Fibroblast of upper back skin (primary cell): ENCODE measurements around the gene FCN2.

Experiments used
- DNase-seq: peaks from one replicate; pipeline ENCODE4 v3.0.0-alpha.2; 2013

Gene FCN2

GRCh38 chr9:134880484-134881312, at the start of gene FCN2:
TSS of gene FCN2 (plus strand) at chr9:134880810. CDS start at chr9:134880822, 12 bp downstream.
- no peak for DNase-seq

GRCh38 chr9:134830926-134831720, 49.5 kb upstream of the FCN2 start:
- DNase-seq, result no peak

- no peak for DNase-seq
Measured at GRCh38 chr9:134832471-134832870, 48.1 kb upstream of the FCN2 start.

GRCh38 chr9:134833294-134833880, 47.2 kb upstream of the FCN2 start:
- DNase-seq, result no peak

GRCh38 chr9:134834217-134834956, 46.2 kb upstream of the FCN2 start:
- no peak for DNase-seq

- DNase-seq, result no peak
Measured at GRCh38 chr9:134834957-134835419, 45.6 kb upstream of the FCN2 start.

GRCh38 chr9:134835448-134835847, 45.2 kb upstream of the FCN2 start:
- no peak for DNase-seq

- DNase-seq, result no peak
Measured at GRCh38 chr9:134835987-134836386, 44.6 kb upstream of the FCN2 start.

GRCh38 chr9:134836406-134836970, 44.1 kb upstream of the FCN2 start:
- no peak for DNase-seq

- no peak for DNase-seq
Measured at GRCh38 chr9:134837529-134837928, 43.1 kb upstream of the FCN2 start.

- DNase-seq, result no peak
Measured at GRCh38 chr9:134838651-134839454, 41.8 kb upstream of the FCN2 start.

GRCh38 chr9:134839455-134840125, 41.0 kb upstream of the FCN2 start:
- DNase-seq, result no peak

GRCh38 chr9:134840511-134840910, 40.1 kb upstream of the FCN2 start:
- no peak for DNase-seq

GRCh38 chr9:134841180-134841904, 39.3 kb upstream of the FCN2 start:
- DNase-seq, result no peak

- no peak for DNase-seq
Measured at GRCh38 chr9:134842321-134842720, 38.3 kb upstream of the FCN2 start.

- DNase-seq, result no peak
Measured at GRCh38 chr9:134843740-134844139, 36.9 kb upstream of the FCN2 start.

- DNase-seq, result no peak
Measured at GRCh38 chr9:134844821-134845220, 35.8 kb upstream of the FCN2 start.

- no peak for DNase-seq
Measured at GRCh38 chr9:134846187-134846586, 34.4 kb upstream of the FCN2 start.

- DNase-seq, result no peak
Measured at GRCh38 chr9:134846699-134847098, 33.9 kb upstream of the FCN2 start.

- no peak for DNase-seq
Measured at GRCh38 chr9:134847138-134847537, 33.5 kb upstream of the FCN2 start.
